Activated CD4-positive, alpha-beta T cell treated with anti-CD3 and anti-CD28 coated beads for 24 hours (primary cell): ENCODE results near the gene PPP1R14B.

Experiments used
- DNase-seq, 2 donors: peaks; one replicate each; pipeline ENCODE4 v3.0.0-alpha.2; 2020; ENCODE audit warnings: low read depth in 2 of 2

PPP1R14B gene

GRCh38 chr11:64230985-64231365, 15.8 kb downstream of the PPP1R14B start:
- no peak for DNase-seq

GRCh38 chr11:64230171-64230984, 16.4 kb downstream of the PPP1R14B start, which contains the start of gene DNAJC4:
TSS of gene DNAJC4 (plus strand) at chr11:64230548. CDS start at chr11:64230855, 307 bp downstream.
- DNase-seq = peak; percentile 77 to 88

DNA sequence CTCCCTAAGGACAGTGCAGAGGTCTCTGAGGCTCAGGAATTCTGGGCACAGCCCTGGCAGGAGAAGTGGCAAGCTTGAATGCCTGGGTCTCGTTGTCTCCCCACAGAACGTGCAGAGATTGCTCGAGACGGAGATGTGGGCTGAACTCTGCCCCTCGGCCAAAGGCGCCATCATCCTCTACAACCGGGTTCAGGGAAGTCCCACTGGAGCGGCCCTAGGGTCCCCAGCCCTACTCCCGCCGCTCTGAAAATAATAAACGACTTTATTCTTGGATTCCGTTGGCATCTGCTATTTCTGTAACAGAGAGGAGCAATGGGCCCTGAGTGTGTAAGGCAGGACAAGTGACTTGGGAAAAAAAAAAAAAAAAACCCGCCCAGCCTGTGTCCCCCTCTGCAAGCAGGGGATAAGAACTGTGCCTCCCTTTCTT, 17.0 kb downstream of the PPP1R14B start:
- no peak for DNase-seq

DNA sequence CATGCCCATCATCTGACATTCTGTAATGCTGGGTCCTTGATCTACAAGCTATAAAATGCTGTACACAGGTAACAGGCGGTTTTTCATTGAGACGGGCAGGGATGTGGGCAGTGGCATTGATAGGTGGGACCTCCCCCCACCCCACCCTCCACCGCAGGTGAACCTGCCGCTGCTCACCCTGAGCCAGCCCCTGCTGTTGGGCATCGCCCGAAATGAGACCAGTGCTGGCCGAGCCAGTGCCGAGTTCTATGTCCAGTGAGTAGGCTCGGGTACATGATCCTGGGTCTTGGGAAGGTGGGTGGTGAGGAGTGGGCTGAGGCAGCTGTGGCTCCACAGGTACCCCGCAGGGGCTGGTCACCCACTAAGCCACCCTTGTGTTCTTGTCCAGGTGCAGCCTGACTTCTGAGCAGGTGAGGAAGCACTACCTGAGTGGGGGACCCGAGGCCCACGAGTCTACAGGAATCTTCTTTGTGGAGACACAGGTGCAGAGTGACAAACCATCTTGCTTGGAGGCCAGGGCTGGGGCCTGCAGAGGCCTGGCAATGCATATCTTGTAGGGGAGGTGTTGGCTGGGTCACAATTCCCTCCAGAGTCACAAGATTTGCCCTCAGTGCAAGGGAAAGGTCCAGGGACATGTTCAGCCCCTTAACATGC, 17.5 kb downstream of the PPP1R14B start:
- DNase-seq = no peak

- DNase-seq = no peak
Observed at GRCh38 chr11:64227405-64227956, 19.3 kb downstream of the PPP1R14B start.

DNA sequence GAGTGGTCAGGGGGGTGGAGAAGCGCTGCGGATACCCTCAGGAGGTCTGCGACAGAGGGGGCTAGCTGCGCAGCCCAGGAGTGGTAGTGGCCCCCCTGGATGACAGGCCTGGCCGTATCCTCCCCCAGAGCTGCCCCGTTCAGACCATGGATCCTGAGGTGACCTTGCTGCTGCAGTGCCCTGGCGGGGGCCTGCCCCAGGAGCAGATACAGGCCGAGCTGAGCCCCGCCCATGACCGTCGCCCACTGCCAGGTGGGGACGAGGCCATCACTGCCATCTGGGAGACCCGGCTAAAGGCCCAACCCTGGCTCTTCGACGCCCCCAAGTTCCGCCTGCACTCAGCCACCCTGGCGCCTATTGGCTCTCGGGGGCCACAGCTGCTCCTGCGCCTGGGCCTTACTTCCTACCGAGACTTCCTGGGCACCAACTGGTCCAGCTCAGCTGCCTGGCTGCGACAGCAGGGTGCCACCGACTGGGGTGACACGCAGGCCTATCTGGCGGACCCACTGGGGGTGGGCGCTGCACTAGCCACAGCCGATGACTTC, 20.2 kb downstream of the PPP1R14B start:
- DNase-seq = peak in 1 of 2 donors; percentile 57

DNA sequence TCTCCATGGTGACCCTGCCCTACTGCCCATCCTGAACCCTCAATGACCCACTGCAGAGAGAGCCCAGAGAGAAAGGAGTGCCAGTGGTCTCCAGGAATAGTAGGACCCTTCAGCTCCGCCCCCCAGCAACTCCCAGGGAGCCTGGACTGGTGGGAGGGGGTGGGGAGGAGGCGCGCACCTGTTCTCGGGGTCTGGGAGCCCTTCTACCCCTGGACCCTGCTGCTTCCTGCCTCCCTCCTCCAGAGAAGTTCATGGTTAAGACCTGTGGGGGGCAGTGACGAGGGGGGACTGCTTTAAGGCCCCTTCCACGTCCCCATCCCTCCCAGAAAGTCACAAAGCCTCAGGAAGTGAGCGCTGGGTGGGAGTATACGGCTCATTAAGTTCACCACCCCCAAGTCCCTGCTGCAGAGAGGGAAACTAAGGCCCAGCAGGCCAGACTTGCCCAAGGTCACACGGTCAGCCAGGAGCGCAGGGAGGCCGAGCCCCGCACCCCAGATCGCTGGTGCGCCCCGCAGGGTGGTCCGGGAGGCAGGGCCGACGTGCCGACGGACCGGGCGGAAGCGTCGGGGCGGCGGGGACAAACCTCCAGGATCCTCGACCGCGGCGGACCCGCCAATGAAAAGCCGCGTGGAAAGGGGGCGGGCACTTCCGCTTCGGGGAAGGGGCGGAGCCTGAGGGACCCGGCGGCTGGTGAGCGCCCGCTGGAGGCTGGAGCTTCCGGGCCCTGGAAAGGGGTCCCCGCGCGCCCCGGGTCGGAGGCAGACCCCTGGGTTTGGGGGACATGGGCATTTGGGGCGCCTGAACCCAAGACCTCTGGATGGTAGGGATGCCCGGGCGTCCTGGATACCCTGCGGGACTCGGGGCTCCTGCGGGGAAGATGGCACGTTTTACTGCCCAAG, 20.9 kb downstream of the PPP1R14B start, which contains the start of the genes NUDT22 and TRPT1:
TSS of gene NUDT22 (plus strand) at position 667 of the 899 bp plus-strand sequence. CDS start 379 bp downstream, outside the sequence.
TSS of gene TRPT1 (minus strand) at position 579 of the 899 bp plus-strand sequence. CDS start at position 253, 326 bp downstream.
- peak; percentile 93 to 94 for DNase-seq

DNA sequence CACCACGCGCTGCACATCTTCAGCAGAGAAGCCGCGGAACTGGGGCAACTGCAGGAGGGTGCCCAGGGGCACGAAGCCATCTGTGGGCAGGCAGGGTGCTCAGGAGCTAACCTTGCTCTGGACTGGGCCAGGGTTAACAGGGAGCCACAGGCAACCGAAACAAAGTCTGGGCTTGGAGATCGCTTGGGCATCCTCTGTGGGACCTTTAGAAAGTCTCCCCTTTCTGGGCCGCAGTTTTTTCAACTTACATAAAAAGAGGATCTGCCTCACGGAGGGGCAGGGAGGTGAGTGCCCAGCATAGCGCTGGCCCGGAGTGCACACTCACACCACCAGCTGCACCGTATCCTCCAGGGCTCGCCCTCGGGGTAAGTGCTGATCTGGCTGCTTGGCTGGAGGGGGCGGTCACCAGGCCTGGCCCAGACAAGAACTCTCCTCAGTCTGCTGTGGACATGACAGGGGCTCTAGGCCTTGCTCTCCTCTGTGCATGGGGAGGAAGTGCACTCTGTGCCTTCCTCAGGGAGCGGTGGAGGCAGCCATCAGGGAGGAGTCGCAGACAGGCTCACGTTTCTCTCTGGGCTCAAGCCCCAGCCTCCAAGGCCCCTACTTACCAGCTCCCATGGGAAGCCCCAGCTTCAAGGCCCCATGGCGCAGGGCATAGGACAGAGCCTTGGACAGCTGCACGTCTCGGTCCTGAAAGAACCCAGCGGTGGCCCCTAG, 21.7 kb downstream of the PPP1R14B start:
- DNase-seq = no peak

GRCh38 chr11:64224151-64224890, 22.4 kb downstream of the PPP1R14B start:
- no peak for DNase-seq

DNA sequence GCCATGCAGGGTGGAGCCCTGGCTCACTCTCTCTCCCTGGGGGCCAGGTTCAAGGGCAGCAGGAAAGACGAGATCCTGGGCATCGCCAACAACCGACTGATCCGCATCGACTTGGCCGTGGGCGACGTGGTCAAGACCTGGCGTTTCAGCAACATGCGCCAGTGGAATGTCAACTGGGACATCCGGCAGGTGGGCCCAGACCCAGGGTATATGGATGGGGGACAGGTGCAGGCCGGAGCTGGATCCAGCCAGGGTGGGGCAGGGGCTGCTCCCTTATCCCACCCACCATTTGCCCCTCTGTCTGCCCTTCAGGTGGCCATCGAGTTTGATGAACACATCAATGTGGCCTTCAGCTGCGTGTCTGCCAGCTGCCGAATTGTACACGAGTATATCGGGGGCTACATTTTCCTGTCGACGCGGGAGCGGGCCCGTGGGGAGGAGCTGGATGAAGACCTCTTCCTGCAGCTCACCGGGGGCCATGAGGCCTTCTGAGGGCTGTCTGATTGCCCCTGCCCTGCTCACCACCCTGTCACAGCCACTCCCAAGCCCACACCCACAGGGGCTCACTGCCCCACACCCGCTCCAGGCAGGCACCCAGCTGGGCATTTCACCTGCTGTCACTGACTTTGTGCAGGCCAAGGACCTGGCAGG, 23.6 kb downstream of the PPP1R14B start:
- DNase-seq = no peak

GRCh38 chr11:64222651-64223000, 24.1 kb downstream of the PPP1R14B start:
- no peak for DNase-seq

- no peak for DNase-seq
Observed at GRCh38 chr11:64220798-64221197, 25.9 kb downstream of the PPP1R14B start.

- no peak for DNase-seq
Observed at GRCh38 chr11:64220271-64220670, 26.5 kb downstream of the PPP1R14B start.

DNA sequence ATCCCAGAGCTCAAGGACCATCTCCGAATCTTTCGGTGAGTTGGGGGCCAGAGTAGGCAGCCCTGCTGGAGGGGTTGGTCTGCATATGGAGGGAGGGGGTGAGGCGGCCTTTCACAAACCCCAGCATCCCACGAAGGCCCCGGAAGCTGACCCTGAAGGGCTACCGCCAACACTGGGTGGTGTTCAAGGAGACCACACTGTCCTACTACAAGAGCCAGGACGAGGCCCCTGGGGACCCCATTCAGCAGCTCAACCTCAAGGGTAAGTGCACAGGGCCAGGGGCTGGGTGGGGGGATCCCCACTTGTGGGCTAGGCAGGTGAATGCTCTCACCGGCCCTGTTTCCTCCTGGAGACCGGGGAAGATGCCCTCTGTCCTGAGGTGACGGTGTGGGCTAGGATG, 27.0 kb downstream of the PPP1R14B start:
- no peak for DNase-seq

- no peak for DNase-seq
Observed at GRCh38 chr11:64219354-64219684, 27.4 kb downstream of the PPP1R14B start.

DNA sequence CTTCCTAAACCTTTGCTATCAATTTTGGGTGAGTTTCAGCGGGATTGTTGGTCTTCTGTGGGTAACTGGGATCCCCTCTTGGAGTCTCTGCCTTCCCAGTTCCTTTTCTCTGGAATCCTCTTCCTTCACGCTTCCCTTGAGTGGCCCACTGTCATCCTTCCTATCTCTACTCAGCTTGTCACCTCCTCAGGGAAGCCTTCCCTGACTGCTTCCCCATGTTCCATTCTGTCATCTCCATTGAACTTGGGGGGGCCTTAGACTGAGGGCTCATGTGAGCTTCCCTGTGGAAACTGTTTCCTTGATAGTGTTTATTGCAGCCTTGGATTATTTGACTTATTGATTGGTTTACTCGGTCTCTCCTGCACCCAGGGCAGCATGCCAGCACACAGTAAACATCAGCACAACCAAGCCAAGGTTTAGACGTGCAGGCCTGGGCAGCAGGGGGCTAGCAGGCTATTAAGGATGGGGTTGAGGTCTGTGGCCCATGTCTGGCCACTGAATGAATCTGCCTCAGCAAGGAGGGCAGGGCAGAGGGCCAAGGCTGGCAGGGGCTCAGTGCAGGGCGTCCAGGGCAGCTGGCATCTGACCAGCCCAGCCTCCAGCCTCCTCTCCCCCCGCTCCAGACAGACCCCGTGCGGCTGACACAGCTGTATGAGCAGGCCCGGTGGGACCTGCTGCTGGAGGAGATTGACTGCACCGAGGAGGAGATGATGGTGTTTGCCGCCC, 28.0 kb downstream of the PPP1R14B start:
- DNase-seq = no peak

GRCh38 chr11:64216879-64217278, 29.9 kb downstream of the PPP1R14B start:
- DNase-seq = no peak

DNA sequence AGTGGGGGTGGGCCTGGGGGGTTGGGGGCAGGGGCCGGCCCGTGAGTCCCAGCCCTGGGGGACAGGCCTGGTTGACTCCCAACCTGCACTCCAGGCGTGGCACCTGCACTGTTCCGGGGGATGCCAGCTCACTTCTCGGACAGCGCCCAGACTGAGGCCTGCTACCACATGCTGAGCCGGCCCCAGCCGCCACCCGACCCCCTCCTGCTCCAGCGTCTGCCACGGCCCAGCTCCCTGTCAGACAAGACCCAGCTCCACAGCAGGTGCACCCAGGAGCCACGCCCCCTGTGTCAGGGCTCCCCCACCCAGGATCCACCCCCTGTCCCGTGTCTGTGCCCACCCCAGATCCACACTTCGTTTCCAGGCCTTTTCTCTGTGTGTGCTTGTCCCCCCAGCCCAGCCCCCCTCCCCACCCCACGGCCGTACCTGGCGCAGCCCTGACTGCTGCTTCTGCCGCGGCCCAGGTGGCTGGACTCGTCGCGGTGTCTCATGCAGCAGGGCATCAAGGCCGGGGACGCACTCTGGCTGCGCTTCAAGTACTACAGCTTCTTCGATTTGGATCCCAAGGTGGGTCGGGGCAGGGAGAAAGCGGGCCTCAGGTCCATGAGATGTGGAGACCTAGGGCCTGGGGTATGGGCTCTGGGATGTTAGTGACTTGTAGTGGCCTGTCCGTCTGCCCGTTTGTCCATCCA, 35.4 kb downstream of the PPP1R14B start:
- DNase-seq = no peak
